ENCODE results near the gene GPC5. TPM values are rescaled to one million over a fixed set of nuclear protein-coding genes. Genes with fewer than 3 reads are reported as not detected.
"Not testable (repeated sequence)": the region's sequence is repeated elsewhere in the genome, so short reads cannot be mapped to it uniquely, and the experiment has no call there.

Gene GPC5
- total RNA-seq, 1 experiment from 2014 or later: 0.21 TPM

DNA sequence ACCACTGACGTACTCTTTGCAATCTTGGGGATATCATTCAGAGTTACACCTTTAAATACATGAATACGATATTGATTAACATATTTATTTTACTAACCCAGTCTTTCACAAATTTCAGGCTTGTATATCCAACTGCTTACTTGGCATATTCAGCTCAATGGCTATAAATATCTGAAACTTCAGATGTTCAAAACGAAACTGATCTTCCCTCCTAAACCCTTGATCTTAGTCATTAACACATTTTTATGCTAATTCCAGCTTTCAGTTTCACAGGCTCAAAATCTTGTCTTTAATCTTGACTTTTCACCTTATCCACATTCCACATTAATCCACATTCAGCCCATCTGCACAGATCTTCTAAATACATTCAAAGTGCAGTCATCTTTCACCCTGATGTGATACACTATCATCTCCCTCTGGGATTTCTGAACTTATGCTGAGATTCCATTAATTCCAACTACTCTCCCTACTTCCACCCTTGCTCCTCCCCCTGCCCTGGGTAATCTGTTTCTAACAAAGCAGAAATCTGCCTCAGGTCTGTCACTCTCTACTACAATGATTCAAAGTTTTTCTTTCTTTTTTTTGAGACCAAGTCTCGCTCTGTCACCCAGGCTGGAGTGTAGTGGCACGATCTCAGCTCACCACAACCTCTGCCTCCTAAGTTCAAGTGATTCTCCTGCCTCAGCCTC, 387.2 kb downstream of the GPC5 start:
- ChIA-PET POLR2A (ENCODE audit: low non-redundant PET) (no interaction called here), CTCF (no interaction called here)
- Histone ChIP-seq H3K4me1 (ENCODE audit: insufficient read depth, low read length, poor library complexity, severe bottlenecking) (peaks cover 4% of the 10 kb centered on the region), H3K36me3 (ENCODE audit: insufficient read depth, low read length, poor library complexity, severe bottlenecking) (no peaks in the 10 kb centered on the region), H3K27me3 (replicated peaks; ENCODE audit: insufficient read depth, low read depth, low read length, poor library complexity) (no peaks in the 10 kb centered on the region), H3K27ac (ENCODE audit: low read depth, low read length, poor library complexity, severe bottlenecking) (no peak overlapping the region), H3K9me3 (ENCODE audit: low read depth, low read length, poor library complexity, severe bottlenecking) (no peaks in the 10 kb centered on the region), H3K4me3 (ENCODE audit: low read depth, low read length, poor library complexity, severe bottlenecking) (no peak overlapping the region)
- TF ChIP-seq, protein P1, sequence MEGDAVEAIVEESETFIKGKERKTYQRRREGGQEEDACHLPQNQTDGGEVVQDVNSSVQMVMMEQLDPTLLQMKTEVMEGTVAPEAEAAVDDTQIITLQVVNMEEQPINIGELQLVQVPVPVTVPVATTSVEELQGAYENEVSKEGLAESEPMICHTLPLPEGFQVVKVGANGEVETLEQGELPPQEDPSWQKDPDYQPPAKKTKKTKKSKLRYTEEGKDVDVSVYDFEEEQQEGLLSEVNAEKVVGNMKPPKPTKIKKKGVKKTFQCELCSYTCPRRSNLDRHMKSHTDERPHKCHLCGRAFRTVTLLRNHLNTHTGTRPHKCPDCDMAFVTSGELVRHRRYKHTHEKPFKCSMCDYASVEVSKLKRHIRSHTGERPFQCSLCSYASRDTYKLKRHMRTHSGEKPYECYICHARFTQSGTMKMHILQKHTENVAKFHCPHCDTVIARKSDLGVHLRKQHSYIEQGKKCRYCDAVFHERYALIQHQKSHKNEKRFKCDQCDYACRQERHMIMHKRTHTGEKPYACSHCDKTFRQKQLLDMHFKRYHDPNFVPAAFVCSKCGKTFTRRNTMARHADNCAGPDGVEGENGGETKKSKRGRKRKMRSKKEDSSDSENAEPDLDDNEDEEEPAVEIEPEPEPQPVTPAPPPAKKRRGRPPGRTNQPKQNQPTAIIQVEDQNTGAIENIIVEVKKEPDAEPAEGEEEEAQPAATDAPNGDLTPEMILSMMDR (conservative IDR thresholded peaks at IDR 0.05; ENCODE audit: low read depth, low read length): no peak
- TF ChIP-seq EZH2 (IDR thresholded peaks at IDR 0.05; ENCODE audit: borderline replicate concordance, low read depth, low read length, poor library complexity, severe bottlenecking): no peak
- no peak for DNase-seq (ENCODE audit: low spot score)
- BruUV-seq (replicated peaks): no TSS peak
- intact Hi-C loops (cut with micrococcal nuclease; ENCODE audit: unreplicated experiment): no loop called here

DNA sequence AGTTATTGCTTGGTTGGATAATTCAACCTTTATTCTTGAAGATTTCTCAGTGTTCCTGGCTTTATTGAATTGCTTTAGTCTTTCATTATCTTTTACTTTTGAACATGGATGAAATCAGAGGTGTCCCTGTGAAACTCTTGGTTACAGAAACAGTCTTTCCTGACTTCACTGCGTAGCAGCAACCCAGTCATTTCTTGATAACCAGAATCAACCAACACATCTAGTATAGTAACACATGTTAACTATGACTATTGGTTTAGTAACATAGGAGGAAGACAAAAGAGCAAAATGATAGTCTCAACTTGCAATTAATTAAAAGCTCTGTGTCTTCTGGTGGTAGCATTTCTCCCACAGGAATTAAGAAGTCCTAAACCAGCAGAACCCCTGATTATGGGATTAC, 393.6 kb downstream of the GPC5 start:
- DNase-seq (ENCODE audit: low spot score): no peak
- Histone ChIP-seq H3K27ac (ENCODE audit: low read depth, low read length, poor library complexity, severe bottlenecking) (no peak overlapping the region), H3K9me3 (ENCODE audit: low read depth, low read length, poor library complexity, severe bottlenecking) (no peaks in the 10 kb centered on the region), H3K4me3 (ENCODE audit: low read depth, low read length, poor library complexity, severe bottlenecking) (no peak overlapping the region), H3K4me1 (ENCODE audit: insufficient read depth, low read length, poor library complexity, severe bottlenecking) (peaks cover 5% of the 10 kb centered on the region), H3K36me3 (ENCODE audit: insufficient read depth, low read length, poor library complexity, severe bottlenecking) (no peaks in the 10 kb centered on the region), H3K27me3 (replicated peaks; ENCODE audit: insufficient read depth, low read depth, low read length, poor library complexity) (no peaks in the 10 kb centered on the region)
- ChIA-PET CTCF (no interaction called here), POLR2A (ENCODE audit: low non-redundant PET) (no interaction called here)
- TF ChIP-seq, protein P1 (conservative IDR thresholded peaks at IDR 0.05; ENCODE audit: low read depth, low read length): no peak
- no peak for TF ChIP-seq EZH2 (IDR thresholded peaks at IDR 0.05; ENCODE audit: borderline replicate concordance, low read depth, low read length, poor library complexity, severe bottlenecking)
- intact Hi-C loops (cut with micrococcal nuclease; ENCODE audit: unreplicated experiment): no loop called here
- no TSS peak for BruUV-seq (replicated peaks)

DNA sequence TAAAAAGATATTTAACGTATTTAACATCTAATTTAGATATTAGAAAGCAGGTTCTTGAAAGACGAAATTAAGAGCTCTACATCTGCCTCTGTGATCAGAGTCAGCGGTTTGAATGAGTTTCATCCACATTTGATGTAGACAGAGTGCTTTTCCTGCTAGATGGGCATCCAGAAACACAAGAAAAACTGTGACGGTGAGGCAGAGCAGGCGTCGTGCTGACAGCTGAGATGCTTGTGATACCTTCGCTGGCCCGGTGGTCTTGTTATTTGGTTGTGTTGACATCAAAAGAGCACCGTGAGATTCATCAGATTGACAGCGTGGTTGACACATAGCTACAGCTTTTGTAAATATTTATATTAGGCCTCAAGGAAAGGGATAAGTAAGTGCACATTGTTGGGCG, 399.1 kb downstream of the GPC5 start:
- no peak for DNase-seq (ENCODE audit: low spot score)
- H3K4me3 ChIP-seq (ENCODE audit: low read depth, low read length, poor library complexity, severe bottlenecking): no peak overlapping the region
- TF ChIP-seq, protein P1 (conservative IDR thresholded peaks at IDR 0.05; ENCODE audit: low read depth, low read length): no peak
- TF ChIP-seq EZH2 (IDR thresholded peaks at IDR 0.05; ENCODE audit: borderline replicate concordance, low read depth, low read length, poor library complexity, severe bottlenecking): no peak
- H3K9me3 ChIP-seq (ENCODE audit: low read depth, low read length, poor library complexity, severe bottlenecking): no peaks in the 10 kb centered on the region
- intact Hi-C loops (cut with micrococcal nuclease; ENCODE audit: unreplicated experiment): no loop called here
- no peak overlapping the region for H3K27ac ChIP-seq (ENCODE audit: low read depth, low read length, poor library complexity, severe bottlenecking)
- H3K27me3 ChIP-seq (replicated peaks; ENCODE audit: insufficient read depth, low read depth, low read length, poor library complexity): no peaks in the 10 kb centered on the region
- H3K4me1 ChIP-seq (ENCODE audit: insufficient read depth, low read length, poor library complexity, severe bottlenecking): peaks cover 13% of the 10 kb centered on the region
- no TSS peak for BruUV-seq (replicated peaks)
- no peaks in the 10 kb centered on the region for H3K36me3 ChIP-seq (ENCODE audit: insufficient read depth, low read length, poor library complexity, severe bottlenecking)
- ChIA-PET POLR2A (ENCODE audit: low non-redundant PET) (no interaction called here), CTCF (no interaction called here)

DNA sequence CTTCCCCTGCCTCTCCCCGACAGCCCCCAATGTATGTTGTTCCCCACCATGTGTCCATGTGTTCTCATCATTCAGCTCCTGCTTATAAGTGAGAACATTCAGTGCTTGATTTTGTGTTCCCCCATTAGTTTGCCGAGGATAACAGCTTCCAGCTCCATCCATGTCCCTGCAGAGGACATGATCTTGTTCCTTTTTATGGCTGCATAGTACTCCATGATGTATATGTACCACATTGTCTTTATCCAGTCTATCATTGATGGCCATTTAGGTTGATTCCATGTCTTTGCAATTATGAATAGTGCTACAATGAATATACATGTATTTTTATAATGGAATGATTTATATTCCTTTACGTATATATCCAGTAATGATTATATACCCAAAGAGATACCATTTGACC, 399.9 kb downstream of the GPC5 start:
- intact Hi-C loops (cut with micrococcal nuclease; ENCODE audit: unreplicated experiment); CTCF ChIA-PET; BruUV-seq (replicated peaks); H3K9me3 ChIP-seq (ENCODE audit: low read depth, low read length, poor library complexity, severe bottlenecking); H3K36me3 ChIP-seq (ENCODE audit: insufficient read depth, low read length, poor library complexity, severe bottlenecking); DNase-seq (ENCODE audit: low spot score); H3K27ac ChIP-seq (ENCODE audit: low read depth, low read length, poor library complexity, severe bottlenecking); POLR2A ChIA-PET (ENCODE audit: low non-redundant PET); H3K27me3 ChIP-seq (replicated peaks; ENCODE audit: insufficient read depth, low read depth, low read length, poor library complexity); H3K4me3 ChIP-seq (ENCODE audit: low read depth, low read length, poor library complexity, severe bottlenecking): not testable (repeated sequence)
- peaks cover 13% of the 10 kb centered on the region for H3K4me1 ChIP-seq (ENCODE audit: insufficient read depth, low read length, poor library complexity, severe bottlenecking)

DNA sequence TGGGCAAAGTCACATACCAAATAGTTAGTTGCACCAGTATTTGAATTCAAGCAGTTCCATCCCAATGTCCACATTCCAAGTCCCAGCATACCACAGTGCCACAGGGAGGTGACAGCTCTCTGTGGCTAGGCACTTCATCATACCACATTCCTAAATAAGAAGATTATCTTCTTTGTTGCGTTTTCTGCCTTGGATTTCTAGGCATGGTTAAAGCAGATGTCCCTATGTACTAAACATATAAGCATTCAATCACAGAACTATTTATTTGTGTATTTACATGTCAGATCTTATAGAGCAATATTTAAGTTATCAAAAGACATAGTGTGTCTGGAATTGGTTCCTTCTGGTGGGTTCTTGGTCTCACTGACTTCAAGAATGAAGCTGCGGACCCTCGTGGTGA, 403.4 kb downstream of the GPC5 start:
- H3K4me1 ChIP-seq (ENCODE audit: insufficient read depth, low read length, poor library complexity, severe bottlenecking): peaks cover 13% of the 10 kb centered on the region
- H3K27me3 ChIP-seq (replicated peaks; ENCODE audit: insufficient read depth, low read depth, low read length, poor library complexity); H3K9me3 ChIP-seq (ENCODE audit: low read depth, low read length, poor library complexity, severe bottlenecking); DNase-seq (ENCODE audit: low spot score); H3K4me3 ChIP-seq (ENCODE audit: low read depth, low read length, poor library complexity, severe bottlenecking); BruUV-seq (replicated peaks); H3K36me3 ChIP-seq (ENCODE audit: insufficient read depth, low read length, poor library complexity, severe bottlenecking); H3K27ac ChIP-seq (ENCODE audit: low read depth, low read length, poor library complexity, severe bottlenecking); POLR2A ChIA-PET (ENCODE audit: low non-redundant PET); intact Hi-C loops (cut with micrococcal nuclease; ENCODE audit: unreplicated experiment): not testable (repeated sequence)
- CTCF ChIA-PET: interaction anchor here (0.6 kb wide), 1 partner anchor 643 kb away, joined by 3 read pairs; no protein-coding TSS in a partner anchor

Measured in A673 (cell line).